RKO (cell line): ENCODE measurements around the gene LRP10.
"Not testable (repeated sequence)": the region's sequence is repeated elsewhere in the genome, so short reads cannot be mapped to it uniquely, and the experiment has no call there.

Experiments used
- DNase-seq: peaks from one replicate; pipeline ENCODE4 v3.0.0-alpha.2; 2016; ENCODE audit warnings: low spot score

The LRP10 gene

DNA sequence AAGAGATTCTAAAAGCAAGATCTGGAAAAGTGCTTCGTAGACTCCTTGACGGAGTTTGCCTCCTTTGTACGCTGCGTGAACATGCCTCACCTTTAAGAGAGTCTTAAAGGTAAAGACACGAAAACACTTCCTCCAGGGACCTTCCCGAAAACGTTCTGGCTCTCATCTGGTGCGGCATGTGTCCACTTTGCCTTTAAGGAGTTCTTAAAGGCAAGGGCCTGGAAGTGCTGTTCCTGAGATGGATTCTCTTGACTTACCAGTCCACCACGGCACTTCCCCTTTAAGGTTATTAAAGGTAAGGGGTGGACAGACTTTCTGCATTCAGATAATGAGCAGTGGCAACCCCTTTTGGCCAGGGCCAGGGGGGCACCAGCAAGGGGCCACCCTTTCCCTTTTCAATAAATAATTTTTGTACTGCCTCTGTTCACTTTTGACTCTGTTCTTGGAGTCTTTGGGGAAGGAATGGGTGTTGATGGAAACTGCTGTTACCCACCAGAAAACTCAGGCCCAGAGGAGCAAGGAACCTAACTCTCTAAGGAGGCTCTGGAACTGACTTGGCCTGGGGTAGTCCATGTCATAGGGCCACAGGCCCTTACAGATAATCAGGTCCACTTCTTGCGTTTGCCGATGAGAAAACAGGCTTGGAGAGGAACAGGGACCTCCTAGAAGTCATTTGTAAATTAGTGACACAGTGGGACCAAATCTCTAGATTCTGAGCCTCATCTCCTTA lies 15.9 kb downstream of the LRP10 start:
- peak; percentile 87 for DNase-seq

DNA sequence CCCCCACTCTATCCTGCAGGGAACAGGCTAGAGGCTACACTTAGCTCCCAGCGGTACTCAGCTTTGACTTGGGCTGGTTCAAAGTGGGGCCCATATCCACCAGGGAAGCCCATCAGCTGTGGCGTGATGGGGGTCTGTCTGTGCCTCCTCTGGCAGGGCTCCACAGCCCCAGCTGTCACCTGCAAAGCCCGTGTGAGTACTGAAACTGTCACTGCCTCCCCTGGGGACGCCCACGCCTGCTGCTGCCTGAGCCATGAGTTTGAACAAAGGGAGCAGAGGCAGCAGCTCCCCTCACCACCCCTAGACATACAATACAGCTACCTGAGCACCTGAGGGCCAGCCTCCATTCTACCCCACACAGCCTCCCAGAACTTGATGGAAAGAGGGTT lies 16.4 kb downstream of the LRP10 start:
- no peak for DNase-seq

DNA sequence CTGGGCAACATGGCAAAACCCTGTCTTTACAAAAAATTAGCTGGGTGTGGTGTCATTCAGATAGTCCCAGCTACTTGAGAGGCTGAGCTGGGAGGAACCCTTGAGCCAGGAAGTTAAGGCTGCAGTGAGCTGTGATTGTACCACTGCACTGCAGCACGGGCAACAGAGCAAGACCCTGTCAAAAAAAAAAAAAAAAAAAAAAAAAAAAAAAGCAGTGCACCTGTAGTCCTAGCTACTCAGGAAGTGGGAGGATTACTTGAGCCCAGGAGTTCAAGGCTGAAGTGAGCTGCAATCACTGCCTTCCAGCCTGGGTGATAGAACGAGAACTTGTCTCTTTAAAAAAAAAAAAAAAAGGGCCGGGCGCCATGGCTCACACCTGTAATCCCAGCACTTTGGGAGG lies 17.1 kb downstream of the LRP10 start:
- DNase-seq: no peak

DNA sequence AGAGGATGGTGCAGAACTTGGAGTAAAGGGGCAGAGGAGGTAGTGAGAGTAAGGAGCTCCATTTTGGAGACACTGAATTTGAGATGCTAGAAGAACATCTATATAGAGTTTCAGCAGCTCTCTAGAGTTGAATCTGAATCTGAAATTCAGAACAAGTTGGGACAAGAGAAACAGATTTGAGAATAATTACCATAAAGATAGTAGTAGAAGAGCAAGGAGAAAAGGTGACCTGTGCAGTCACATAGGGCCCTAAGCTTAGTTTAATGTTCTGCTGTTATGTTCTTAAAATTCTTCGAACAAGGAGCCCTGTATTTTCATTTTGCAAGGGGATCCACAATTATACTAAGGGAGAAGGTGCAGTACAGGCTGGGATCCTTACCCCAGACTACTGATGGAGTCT lies 18.9 kb downstream of the LRP10 start:
- no peak for DNase-seq

DNA sequence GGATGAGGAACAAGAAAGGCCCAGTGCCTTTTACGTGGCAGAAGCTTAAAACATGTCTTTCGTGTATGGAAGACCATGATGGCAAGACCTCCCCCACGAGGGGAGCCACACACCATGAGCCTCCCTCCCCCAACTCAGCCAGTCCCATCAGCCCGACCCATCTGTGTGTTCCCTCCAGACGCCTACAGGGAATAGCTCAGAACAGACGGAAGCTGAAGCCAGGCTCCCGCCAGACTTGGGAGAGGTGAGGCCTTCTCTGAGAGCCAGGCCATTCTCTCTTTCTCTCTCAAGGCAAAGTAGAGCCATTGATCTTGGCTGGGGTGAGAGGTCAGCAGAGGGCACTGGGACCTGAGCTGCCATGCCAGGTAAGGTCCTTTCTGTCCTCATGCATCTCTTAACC lies 20.9 kb downstream of the LRP10 start:
- no peak for DNase-seq

DNA sequence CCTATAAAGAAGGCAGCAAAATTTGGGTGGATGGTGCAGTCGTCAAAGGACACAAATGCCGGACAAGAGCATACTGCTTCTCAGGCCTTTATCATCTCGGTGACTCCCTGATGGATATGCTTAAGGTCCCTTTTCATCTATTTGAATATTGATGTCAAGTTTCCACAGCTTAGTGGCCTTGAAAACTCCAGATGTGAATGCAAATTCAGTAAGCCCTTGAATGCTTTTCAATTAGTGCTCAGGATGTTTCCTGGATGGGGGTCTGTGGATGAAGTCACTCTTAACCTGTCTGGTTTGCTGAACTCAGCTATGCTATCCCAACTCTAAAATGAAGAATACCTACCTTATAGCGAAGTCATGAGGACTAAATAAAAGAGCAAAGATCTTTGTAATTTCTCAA lies 22.2 kb downstream of the LRP10 start:
- no peak for DNase-seq

DNA sequence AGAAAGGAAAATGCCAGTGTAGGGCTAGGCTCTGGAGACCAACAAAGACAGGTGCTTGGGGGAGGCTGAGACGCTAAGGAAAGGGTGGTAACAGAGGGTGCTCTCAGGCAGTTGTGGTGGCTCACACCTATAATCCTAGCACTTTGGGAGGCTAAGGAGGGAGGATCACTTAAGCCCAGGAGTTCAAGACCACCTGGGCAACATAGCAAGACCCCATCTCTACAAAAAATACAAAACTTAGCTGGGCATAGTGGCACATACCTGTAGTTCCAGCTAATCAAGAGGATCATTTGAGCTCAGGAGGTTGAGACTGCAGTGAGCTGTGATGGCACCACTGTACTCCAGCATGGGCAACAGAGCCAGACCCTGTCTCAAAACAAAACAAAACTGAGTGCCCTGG lies 23.9 kb downstream of the LRP10 start:
- no peak for DNase-seq

DNA sequence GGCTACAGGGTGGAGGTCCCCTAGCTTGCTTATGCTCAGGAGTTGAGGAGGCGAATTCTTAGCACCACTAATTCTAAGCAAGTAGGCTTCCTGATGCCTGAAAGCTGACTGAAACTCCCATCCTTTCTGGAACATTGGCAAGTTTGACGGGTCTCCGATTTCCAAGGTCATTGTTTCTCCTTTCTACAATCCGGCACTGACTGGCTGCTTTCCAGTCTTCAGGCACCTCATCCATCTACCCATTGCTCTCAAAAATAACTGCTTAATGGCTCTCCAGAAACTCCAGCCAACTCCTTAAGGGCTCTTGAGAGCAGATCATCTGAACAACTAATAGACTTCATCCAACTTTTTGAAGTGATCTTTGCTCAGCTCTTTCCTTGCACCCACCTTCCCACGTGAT lies 24.8 kb downstream of the LRP10 start:
- DNase-seq: no peak

DNA sequence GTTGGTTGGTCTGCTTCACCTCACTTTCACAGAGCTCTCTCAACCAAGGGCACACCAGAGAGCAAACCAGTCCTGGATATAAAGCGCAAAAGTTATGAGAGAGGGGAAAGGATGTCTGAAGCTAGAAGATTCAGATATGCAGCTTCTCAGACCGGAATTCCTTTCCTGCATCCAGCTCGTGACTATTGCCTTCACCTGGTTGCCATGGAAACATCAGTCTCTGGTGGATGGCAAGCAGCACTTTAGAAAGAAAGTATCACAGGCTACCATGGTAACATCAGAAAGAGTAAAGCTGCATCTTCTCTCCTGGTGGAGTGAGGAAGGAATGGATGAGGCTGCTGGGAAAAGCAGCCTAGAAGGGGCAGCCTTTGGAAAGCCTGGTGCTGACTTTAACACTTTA lies 25.2 kb downstream of the LRP10 start:
- no peak for DNase-seq

DNA sequence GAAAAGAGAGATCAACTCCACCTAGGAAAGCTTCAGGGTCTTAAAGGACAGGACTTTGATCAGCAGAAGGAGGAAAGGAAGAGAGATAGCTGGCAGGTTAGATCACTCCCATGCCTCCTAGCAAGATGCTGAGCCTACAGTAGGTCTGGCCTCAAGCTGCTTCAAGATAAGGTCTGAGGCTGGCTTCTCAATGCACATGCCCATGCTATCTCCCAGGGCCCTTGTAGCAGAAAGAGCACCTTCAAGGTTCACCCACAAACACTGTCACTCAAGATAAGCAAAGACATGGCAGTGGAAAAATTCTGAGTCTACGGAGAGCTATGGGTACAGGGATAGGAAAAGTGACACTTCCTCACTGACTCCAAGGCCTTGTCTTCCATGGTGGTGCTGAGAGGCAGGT lies 25.8 kb downstream of the LRP10 start:
- no peak for DNase-seq

DNA sequence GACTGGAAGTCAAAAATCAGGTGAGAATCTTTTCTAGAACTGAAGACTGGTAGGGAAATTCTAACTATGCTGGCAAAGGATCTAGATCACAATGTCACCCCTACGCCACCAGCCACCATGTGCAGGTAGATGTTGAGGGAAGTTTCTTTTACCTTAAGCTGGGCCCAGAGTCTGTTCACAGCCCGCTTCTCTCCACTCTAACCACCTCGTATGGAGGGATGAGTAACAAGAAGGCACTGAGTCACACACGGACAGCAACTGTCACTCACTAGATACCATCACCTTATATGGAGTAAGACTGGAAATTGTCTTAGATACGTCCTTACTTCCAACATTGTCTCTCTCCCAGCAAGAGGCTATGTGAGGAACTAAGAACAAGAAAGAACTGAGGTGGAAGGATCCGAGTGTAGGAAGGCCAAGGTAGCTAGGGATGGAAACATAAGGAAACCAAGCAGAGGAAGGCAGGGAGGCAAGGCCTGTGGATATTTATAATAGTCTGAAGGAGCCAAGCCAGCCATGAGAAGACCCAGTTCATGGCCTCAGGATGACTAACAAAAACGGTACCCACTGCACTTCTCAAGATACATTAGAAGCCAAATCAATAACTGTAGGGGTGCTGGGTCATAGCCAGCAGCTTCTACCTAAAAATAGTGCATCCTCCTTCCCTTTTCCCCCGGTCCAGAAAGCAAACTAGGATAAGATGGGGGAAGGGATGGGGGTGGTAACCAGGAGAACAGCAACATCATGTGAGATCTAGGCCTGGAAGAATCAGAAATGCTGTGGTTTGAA lies 27.0 kb downstream of the LRP10 start:
- DNase-seq: peak; percentile 81

DNA sequence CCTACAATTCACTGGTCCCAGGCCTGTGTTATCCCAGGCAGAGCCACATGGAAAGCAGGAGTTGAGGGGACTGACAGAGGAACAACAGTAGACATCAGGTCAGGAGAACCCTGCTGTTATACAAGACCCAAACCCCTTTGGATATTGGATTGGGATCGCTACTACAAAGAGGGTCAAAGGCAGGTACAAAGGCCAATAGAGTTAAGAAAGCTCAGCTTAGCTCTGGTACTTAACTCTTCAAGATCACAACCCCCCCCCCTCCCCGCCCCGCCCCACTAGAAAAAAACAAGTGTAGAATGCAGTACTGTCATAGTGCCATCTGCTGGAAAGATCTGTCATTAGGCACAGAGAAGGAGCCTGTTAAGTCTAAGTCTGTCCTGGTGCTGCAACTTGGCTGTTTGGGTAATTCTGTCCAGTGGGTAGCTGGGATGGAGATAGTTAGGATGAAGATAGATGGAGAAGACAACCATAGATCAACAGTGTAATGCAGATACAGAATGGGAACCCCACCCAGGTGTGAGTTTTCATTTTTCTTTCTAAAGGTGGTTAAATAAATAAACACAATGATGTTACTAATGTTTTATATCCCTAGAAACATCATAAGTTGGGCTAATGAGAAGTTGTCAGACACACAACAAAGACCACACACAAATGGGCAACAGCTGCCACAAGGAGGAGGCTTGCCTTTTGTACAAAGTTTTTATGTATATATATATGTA lies 28.7 kb downstream of the LRP10 start:
- peak; percentile 81 for DNase-seq

DNA sequence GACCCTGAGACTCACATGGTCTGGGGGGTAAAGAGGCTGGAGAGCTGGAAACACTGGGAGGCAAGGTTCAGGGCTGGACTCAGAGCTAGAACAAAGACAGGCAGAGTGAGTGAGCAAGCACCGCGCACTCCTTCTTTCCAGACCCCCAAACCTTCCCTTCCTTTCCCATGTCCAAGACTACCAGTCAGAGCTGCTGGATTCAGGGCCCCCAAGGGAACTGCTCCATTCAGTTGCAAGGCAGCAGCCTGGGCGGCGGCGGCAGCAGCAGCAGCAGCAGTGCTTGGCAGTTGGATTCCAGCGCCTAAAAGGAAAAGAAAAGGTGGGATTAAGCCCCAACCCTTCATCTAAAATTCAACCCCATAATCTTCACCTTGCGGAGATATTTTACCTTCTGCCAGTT lies 30.3 kb downstream of the LRP10 start:
- no peak for DNase-seq

DNA sequence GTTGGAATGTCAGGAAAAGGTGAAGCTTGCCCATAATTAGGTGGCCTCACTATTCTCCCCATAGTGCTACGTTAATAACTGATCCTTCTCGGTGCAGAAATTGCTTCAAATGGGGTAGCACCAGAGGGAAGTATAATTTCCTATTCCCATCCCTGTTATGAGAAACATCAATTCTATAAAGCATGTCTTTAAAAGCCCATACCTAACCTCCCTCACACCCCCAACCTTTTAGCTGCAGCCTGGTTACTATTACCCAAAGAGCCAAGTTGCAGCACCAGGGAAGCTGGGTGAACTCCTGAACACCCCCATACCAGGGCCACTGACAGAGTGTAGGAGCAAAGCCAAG lies 32.2 kb downstream of the LRP10 start:
- DNase-seq: no peak

DNA sequence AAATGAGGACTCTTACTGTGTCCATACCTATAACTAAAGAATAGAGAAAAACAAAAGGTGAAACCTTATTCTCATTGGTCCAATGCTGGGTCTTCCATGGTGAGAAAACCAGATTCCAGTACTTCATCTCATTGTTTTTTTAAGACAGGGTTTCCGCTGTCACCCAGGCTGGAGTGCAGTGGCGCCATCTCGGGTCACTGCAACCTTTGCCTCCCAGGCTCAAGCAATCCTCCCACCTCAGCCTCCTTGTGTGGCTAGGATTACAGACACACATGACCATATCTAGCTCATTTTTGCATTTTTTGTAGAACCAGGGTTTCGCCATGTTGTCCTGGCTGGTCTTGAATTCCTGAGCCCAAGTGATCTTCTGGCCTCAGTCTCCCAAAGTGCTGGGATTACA lies 34.1 kb downstream of the LRP10 start:
- no peak for DNase-seq

DNA sequence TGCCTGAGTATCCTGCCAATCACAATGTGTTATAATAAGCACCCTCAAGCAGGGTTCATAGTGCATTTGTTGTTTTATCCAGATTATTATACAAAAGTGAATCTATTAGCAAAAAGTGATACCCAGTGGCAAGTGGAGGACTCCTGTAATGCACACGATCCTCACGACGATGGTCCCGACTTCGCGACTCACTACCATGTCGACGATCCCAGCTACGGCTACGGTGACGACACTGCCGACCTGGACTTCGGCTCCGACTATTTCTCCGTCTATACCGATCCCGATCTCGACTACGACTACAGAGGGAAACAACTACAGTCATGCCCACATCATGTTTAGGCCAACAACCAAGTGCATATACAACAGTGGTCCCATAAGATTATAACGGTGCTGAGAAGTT lies 34.5 kb downstream of the LRP10 start:
- DNase-seq: no peak

DNA sequence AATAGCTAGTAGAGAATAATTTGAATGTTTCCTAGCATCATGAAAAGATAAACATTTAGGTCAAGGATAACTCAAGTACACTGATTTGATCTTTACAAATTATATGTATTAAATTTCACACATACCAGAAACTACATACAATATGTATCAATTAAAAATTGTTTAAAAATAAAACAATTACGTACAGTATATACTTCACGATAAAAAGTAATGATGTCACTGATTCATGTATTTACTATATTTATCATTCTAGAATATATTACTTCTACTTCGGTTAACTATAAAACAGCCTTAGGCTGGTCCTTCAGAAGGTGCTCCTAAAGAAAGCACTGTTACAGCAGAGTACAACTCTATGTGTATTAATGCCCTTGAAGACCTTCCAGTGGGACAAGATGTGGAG lies 35.9 kb downstream of the LRP10 start:
- no peak for DNase-seq

DNA sequence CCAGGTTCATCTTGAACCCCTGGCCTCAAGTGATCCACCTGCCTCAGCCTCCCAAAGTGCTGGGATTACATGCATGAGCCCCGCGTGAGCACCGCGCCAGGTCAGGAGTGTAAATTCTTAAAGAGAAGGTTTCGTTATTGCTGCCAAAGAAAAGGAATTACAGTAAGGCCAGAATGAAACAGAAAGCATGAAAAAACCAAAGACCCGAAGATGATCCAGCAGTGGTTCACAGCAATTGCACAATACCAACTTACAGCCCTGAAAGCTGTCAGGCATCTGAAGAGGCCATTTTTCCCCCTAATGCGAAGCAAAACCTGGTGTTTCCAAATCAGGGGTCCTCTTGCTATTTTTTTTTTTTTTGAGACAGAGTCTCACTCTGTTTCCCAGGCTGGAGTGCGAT lies 37.1 kb downstream of the LRP10 start:
- DNase-seq: no peak

DNA sequence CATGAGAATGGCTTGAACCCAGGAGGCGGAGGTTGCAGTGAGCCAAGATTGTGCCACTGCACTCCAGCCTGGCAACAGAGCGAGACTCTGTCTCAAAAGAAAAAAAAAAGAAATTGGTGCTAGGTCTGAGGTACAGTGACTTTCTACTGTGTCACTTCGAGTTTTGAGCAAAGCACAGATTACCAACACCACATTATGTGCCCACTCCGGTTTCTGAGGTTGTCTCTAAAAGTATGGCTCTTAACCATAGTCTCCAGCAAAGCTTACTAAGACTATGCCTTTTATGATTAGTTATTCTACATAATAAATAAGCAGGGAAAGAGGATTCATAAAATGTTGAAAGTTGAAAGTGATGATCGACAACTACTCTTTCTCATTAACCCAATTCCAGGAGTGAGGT lies 39.4 kb downstream of the LRP10 start:
- no peak for DNase-seq

DNA sequence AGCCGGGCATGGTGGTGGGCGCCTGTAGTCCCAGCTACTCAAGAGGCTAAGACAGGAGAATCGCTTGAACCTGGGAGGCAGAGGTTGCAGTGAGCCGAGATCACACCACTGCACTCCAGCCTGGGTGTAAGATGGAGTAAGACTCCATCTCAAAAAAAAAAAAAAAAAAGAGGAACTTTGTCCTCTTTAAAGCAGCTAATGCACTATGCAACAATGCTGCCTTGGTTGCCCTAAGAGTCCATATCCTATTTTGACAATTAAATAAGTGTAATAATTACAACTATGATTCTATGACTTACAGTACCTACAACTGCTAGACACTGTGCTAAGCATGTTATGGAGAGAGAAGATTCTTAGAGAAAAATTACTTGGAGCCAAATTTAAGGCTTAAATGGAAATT lies 43.3 kb downstream of the LRP10 start:
- not testable (repeated sequence) for DNase-seq

DNA sequence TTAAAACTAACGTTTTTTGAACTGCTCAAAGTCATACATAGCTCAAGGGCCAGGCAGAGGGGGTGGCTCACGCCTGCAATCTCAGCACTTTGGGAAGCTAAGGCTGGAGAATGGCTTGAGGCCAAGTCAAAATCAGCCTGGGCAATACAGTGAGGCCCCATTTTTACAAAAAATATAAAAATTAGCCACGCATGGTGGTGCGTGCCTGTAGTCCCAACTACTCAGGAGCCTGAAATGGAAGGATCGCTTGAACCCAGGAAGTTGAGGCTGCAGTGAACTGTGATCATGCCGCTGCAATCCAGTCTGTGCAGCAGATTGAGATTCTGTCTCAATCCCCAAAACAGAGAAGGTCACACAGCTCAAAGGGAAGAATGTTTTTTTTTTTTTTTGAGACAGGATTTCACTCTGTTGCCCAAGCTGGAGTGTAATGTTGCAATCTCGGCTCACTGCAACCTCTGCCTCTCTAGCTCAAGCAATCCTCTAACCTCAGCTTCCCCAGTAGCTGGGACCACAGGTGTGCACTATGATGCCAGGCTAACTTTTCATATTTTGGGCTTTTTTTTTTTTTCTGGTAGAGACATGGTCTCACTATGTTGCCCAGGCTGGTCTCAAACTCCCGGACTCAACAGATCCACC lies 44.5 kb downstream of the LRP10 start:
- no peak for DNase-seq

DNA sequence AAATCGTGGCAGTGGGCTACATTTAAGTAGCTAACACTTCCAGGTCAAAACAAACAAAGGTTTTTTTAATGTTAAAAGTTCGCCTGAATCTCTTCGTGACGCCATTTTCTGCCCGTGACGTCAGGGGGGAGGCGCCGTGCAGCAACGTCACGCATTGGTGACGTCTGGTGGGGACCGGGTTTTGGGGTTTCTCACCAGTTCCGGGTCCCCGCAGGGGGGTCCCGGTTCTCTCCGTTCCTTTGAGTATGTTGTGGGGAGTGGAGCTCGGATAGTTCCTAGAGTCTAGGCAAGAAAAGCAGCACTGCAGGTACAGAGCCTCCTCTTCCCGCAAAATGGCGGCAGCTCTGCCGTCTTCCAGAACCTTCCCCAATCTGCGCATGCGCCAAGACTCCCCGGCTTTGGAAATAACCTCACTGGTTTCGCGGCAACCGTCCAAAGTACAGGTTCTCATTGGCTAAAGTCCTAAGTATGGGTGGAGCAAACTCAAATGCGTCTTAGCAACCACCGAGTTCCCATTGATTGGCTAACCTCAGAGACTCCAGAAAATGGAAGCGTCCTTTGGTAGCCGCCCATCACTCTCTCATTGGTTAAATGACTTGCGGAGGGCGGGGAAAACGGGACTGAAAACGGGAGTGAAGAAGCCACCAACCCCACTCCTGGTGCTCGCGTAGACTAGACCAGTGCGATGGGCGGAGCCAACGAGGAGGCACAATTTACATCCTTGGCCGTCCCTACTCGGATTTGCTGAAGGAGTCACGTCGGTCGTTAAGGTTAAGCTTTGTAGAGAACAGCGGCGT lies 47.5 kb downstream of the LRP10 start, which contains the start of gene RBM23:
RBM23 (minus strand) TSS at position 346 of the 797 bp plus-strand sequence.
- DNase-seq: peak; percentile 100
